Erythroblast (primary cell): Measurements from ENCODE around the gene ADK.

Source experiments
- DNase-seq, 2 experiments: peaks; one replicate each; lab custom pipeline; 2025; lab: John Stamatoyannopoulos, UW
- GATA1 ChIP-seq: IDR thresholded peaks from 2 replicates; pipeline ENCODE4 v1.6.1; 2011; ENCODE audit warnings: low read depth, mild to moderate bottlenecking, control low read depth, low read length, moderate library complexity
- POLR2A ChIP-seq: IDR thresholded peaks from 2 replicates; pipeline ENCODE4 v1.6.1; 2011; ENCODE audit warnings: mild to moderate bottlenecking, low read length

The ADK gene

DNA sequence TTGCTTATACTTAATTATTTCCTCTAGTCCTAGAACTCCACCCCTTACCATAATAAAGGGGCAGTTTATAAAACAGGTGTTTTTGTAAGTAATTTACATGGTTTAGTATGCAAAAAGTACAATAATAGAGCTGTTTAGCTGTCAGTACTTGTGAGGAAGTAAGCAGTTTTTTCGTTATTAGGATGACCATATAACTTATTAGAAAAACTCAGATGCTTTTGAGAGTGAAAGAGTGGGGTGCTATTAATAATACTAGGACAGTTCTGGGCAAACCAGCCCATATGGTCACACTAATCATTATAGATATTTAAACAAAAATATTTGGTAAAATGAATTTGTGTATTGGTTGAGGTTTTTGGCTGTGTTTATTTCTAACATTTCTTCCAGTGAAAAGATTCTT is 473.5 kb downstream of the ADK start:
- TF ChIP-seq POLR2A = no peak
- no peak for TF ChIP-seq GATA1
- no peak for DNase-seq

GRCh38 chr10:74628136-74628535 is 477.1 kb downstream of the ADK start:
- no peak for TF ChIP-seq POLR2A
- TF ChIP-seq GATA1 = no peak
- no peak for DNase-seq

DNA sequence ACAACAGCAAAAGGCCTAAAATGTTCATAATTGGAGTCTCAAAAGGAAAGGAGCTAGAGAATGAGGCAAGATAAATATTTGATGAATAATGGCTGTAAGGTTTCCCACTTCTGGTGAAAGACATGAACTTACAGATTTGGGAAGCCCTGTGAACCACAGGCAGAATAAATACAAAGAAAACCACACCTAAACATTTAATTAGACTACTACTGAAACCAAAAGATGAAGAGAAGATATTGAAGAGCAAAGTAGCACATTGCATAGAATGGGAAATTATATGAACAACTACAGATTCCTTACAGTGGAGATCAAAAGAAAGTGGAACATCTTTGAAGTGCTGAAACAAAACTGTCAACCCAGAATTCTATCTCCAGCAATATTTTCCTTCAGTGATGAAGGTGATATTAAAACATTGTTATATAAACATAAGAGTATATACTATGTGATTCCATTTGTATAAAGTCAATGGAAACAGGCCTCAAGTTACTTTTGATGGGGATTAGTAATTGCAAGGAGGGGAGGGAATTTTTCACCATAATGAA is 484.0 kb downstream of the ADK start:
- TF ChIP-seq GATA1 = no peak
- TF ChIP-seq POLR2A = no peak
- DNase-seq = no peak

DNA sequence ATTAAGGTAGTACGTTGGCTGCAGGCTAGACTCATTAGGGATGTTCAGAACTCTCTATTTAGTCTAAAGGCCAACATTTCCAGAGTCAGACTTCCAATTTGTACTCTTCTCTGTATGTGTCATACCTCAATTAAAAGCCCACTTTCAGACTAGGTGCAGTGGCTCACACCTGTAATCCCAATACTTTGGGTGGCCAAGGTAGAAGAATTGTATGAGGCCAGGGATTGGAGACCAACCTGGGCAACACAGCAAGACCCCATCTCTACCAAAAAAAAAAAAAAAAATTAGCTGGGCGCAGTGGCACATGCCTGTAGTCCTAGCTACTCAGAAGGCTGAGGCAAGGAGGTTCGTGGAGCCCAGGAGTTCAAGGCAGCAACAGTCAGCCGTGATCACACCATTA is 484.6 kb downstream of the ADK start:
- TF ChIP-seq GATA1 = no peak
- TF ChIP-seq POLR2A = no peak
- DNase-seq = no peak

DNA sequence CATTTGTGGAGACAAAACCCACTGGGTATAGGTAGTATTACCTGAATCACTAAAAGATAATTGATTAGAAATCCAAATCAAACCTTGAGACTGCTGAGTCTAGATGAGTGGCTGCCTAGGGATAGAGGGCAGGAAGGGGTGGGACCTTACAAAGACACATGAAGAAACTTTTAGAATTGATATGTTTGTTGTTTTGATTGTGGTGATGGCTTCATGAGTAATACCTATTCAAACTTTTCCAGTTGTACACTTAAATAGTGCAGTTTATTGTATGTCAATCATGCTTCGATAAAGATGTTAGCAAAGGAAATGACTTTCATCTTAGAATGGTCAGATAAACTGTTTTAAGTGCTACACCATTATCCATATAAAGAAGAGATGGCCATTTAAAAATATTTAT is 486.7 kb downstream of the ADK start:
- DNase-seq = no peak
- TF ChIP-seq GATA1 (no peak), POLR2A (no peak)

- DNase-seq = no peak
- TF ChIP-seq GATA1 (no peak), POLR2A (no peak)
These were observed 489.3 kb downstream of the ADK start for GRCh38 chr10:74640134-74640921.

- no peak for DNase-seq
- TF ChIP-seq POLR2A = no peak
- no peak for TF ChIP-seq GATA1
These were observed 490.6 kb downstream of the ADK start for GRCh38 chr10:74641659-74642058.

DNA sequence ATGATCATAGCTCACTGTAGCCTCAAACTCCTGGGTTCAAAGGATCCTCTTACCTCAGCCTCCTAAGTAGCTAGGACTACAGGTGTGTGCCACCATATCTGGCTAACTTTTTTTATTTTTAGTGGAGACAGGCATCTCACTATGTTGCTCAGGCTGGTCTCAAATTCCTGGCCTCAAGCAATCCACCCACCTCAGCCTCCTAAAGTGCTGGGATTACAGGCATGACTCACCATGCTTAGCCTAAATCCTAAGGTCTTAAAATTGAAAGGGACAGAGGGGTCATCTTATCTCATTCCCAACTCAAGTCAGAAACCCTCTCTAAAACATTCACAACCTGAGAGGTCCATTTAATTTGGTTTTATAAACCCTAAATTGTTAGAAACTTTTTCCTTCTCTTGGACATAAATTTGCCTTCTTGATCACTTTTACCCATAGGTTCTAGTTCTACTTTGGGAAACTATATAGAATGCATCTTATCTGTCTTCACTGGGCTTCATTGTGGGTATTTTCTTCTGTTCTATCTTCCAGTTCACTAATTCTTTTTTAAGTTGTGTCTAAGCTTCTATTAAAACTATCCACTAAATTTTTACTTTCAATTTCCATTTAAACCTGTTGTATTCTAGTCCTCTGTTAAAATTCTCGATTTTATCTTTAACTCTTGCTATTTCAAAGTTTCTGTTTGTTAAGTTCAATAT is 492.0 kb downstream of the ADK start:
- no peak for DNase-seq
- no peak for TF ChIP-seq POLR2A

DNA sequence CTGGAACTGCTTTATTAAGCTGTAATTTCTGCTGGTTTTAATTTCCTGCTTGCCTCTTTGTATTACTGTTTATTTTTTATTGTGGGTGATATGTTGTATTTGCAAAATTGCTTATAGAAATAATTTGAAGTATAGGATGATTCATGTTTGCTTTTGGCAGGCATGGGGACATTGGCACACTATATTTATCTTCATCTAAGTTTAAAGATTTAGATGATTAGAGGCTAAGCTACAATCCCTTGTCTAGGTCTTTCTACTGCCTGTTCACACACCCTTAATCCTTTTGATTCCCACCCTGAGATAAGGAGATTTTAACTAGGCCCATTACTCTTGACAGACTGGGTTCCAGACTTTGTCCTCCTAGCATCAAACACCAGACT is 492.6 kb downstream of the ADK start:
- TF ChIP-seq GATA1 (no peak), POLR2A (no peak)
- no peak for DNase-seq

- TF ChIP-seq GATA1 = no peak
- no peak for TF ChIP-seq POLR2A
These were observed 493.7 kb downstream of the ADK start for GRCh38 chr10:74644738-74645137.

DNA sequence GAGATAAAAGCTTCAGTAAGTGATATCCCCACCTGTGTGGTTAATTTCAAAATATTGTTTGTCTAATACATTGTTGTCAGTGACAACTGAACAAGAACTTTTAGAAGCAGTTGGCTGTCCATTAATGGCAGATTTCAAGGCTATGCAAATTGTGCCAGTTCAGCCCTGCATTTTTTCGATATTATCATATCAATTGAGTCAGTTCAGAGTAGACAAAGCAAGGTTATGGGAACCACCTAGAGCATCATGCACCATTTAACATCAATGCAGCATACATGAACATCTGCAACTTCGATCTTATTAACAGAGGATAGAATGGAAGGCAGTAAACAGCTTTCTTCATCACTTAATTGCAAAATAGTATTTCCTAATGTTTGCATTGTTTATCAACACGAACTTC is 494.7 kb downstream of the ADK start:
- TF ChIP-seq POLR2A (no peak), GATA1 (no peak)
- DNase-seq = no peak

More at GRCh38 chr10:74644738-74645137, 493.7 kb downstream of the ADK start:
- DNase-seq = no peak

- DNase-seq = no peak
- TF ChIP-seq POLR2A (no peak), GATA1 (no peak)
These were observed 499.6 kb downstream of the ADK start for GRCh38 chr10:74650613-74651012.

GRCh38 chr10:74651565-74651964 is 500.5 kb downstream of the ADK start:
- DNase-seq = no peak
- TF ChIP-seq GATA1 (no peak), POLR2A (no peak)

GRCh38 chr10:74652664-74653063 is 501.6 kb downstream of the ADK start:
- TF ChIP-seq POLR2A (no peak), GATA1 (no peak)
- DNase-seq = no peak

DNA sequence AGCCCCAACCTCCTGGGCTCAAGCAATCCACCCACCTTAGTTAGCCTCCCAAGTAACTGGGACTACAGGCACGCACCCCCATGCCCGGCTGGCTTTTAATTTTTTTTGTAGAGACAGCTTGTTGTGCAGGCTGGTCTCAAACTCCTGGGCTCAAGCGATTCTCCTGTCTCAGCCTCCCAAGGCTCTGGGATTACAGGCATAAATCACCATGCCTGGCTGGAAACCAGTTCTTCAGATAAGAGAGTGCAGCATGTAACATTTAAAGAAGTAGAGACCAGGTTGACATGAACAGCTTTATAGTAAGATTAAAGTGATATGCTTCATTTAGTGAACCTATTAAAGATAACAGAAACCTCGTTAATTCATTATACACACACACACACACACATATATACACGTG is 507.5 kb downstream of the ADK start:
- DNase-seq = no peak
- no peak for TF ChIP-seq GATA1
- no peak for TF ChIP-seq POLR2A
